Stomach (tissue), 4 donors: ENCODE data around the gene OPCML.

ENCODE experiments used
- CTCF ChIP-seq, 7 experiments: fragments of 450-650 bp in 4 of 7; fragments of 200-600 bp in 3 of 7; sonication (generic) in 3 of 7; IDR thresholded peaks; one replicate each; pipeline ENCODE4 v1.5.1; 2016 to 2019; ENCODE audit warnings: antibody characterized with exemption in 7 of 7, control low read depth in 2 of 7, mild to moderate bottlenecking in 1 of 7
- EP300 ChIP-seq: sonication (generic); formaldehyde crosslinking; IDR thresholded peaks from one replicate; pipeline ENCODE4 v1.6.1; 2017; ENCODE audit warnings: antibody characterized with exemption
- POLR2A ChIP-seq, 4 donors: fragments of 450-650 bp; IDR thresholded peaks; one replicate each; pipeline ENCODE4 v1.6.1; 2016; ENCODE audit warnings: antibody characterized with exemption in 4 of 4, control low read depth in 2 of 4, mild to moderate bottlenecking in 1 of 4, moderate library complexity in 1 of 4

- TF ChIP-seq CTCF (IDR thresholded peaks at IDR 0.05) (no peak), POLR2A (IDR thresholded peaks at IDR 0.05) (no peak), EP300 (no peak)
Measured at GRCh38 chr11:133173810-133174412, 358.4 kb downstream of the OPCML start.
